LHCN-M2 (cell line): ENCODE results near the gene DNTT. TPM values are rescaled to one million over a fixed set of nuclear protein-coding genes. Genes with fewer than 3 reads are reported as not detected.
A peak's percentile ranks its signal among the peaks of the same experiment; 100 is the strongest.

Experiments used
- DNase-seq: peaks from one replicate; pipeline ENCODE4 v3.0.0-alpha.2; 2012; ENCODE audit warnings: low read depth
- total RNA-seq: library from RNA; depleted of rRNA; stranded (reverse); fragments of >200 nt; gene quantifications from 2 replicates; pipeline ENCODE4 v1.2.3, GENCODE V29; 2014; rRNA removed

Gene DNTT
- total RNA-seq, 1 experiment from 2014 or later, result not detected

- peak; percentile 11 for DNase-seq
Measured at GRCh38 chr10:96377816-96378294, 73.6 kb downstream of the DNTT start.

- no peak for DNase-seq
Measured at GRCh38 chr10:96378741-96379140, 74.5 kb downstream of the DNTT start.

- DNase-seq, result no peak
Measured at GRCh38 chr10:96379758-96380157, 75.5 kb downstream of the DNTT start.

- DNase-seq, result no peak
Measured at GRCh38 chr10:96380821-96381220, 76.6 kb downstream of the DNTT start.

GRCh38 chr10:96384506-96384905 is 80.3 kb downstream of the DNTT start:
- no peak for DNase-seq

GRCh38 chr10:96387161-96387560 is 82.9 kb downstream of the DNTT start:
- DNase-seq, result no peak

- DNase-seq, result no peak
Measured at GRCh38 chr10:96387601-96388000, 83.4 kb downstream of the DNTT start.

Other genes starting within 250 kb of the DNTT start
- 9.6 and 10.0 TPM in 2 replicates for gene ZNF518A, start 174.1 kb upstream of the DNTT start, total RNA-seq
- gene BLNK, start 32.9 kb upstream of the DNTT start, total RNA-seq, result not detected in 2 replicates
- not detected in 2 replicates for gene OPALIN, start 54.6 kb downstream of the DNTT start, total RNA-seq
- gene TLL2, start 209.5 kb downstream of the DNTT start, total RNA-seq, result 0.11 TPM in 1 of 2 replicates, not detected in the other